Liver (tissue), 9 donors: ENCODE data around the gene BARHL1. TPM values are rescaled to one million over a fixed set of nuclear protein-coding genes. Genes with fewer than 3 reads are reported as not detected.
A peak's percentile ranks its signal among the peaks of the same experiment; 100 is the strongest.

Source experiments
- DNase-seq: peaks from one replicate; pipeline ENCODE4 v3.0.0-alpha.2; 2017; ENCODE audit warnings: low spot score
- H3K27ac ChIP-seq, 2 donors: one replicate each; pipeline ENCODE4 v1.7.0; 2013; ENCODE audit warnings: inconsistent platforms in 2 of 2, low read length in 2 of 2, control low read depth in 1 of 2, low read depth in 1 of 2, mild to moderate bottlenecking in 1 of 2
- H3K27me3 ChIP-seq, 4 donors: one replicate each; pipeline versions ENCODE4 v1.6.1 to v1.7.0; 2013; ENCODE audit warnings: low read length in 3 of 4, inconsistent platforms in 1 of 4, mild to moderate bottlenecking in 1 of 4, moderate library complexity in 1 of 4; ENCODE audit not compliant: control insufficient read depth in 4 of 4, insufficient read depth in 4 of 4
- H3K36me3 ChIP-seq, 4 donors: one replicate each; pipeline versions ENCODE4 v1.6.1 to v1.7.0; 2013; ENCODE audit warnings: low read length in 3 of 4, mild to moderate bottlenecking in 3 of 4, low read depth in 1 of 4, moderate library complexity in 1 of 4; ENCODE audit not compliant: control insufficient read depth in 4 of 4, insufficient read depth in 3 of 4
- H3K4me1 ChIP-seq, 4 donors: one replicate each; pipeline versions ENCODE4 v1.6.1 to v1.7.0; 2013; ENCODE audit warnings: low read length in 3 of 4, mild to moderate bottlenecking in 3 of 4, moderate library complexity in 1 of 4; ENCODE audit not compliant: control insufficient read depth in 4 of 4, insufficient read depth in 4 of 4
- H3K4me3 ChIP-seq, 3 donors: one replicate each; pipeline versions ENCODE4 v1.6.1 to v1.7.0; 2013; ENCODE audit warnings: low read length in 3 of 3, control low read depth in 1 of 3, low read depth in 1 of 3, mild to moderate bottlenecking in 1 of 3
- H3K9ac ChIP-seq, 2 donors: one replicate each; pipeline ENCODE4 v1.7.0; 2013; ENCODE audit warnings: low read length in 2 of 2, mild to moderate bottlenecking in 2 of 2, moderate library complexity in 2 of 2, control low read depth in 1 of 2, low read depth in 1 of 2
- H3K9me3 ChIP-seq, 4 donors: one replicate each; pipeline versions ENCODE4 v1.6.1 to v1.7.0; 2013; ENCODE audit warnings: low read length in 3 of 4; ENCODE audit not compliant: control insufficient read depth in 4 of 4
- ATF3 ChIP-seq: IDR thresholded peaks from 2 replicates; pipeline ENCODE4 v1.6.1; 2016; ENCODE audit warnings: antibody characterized with exemption
- CTCF ChIP-seq: fragments of 150-350 bp; IDR thresholded peaks from 2 replicates; pipeline ENCODE4 v1.5.1; 2017; ENCODE audit warnings: improper control_type of control experiment, low read depth, low read length; ENCODE audit not compliant: missing input control
- EGR1 ChIP-seq, 2 donors: IDR thresholded peaks; 2 replicates each; pipeline ENCODE4 v1.6.1; 2016 to 2018; ENCODE audit warnings: antibody characterized with exemption in 2 of 2, low read depth in 2 of 2
- FOXA1 ChIP-seq: IDR thresholded peaks from 2 replicates; pipeline ENCODE4 v1.6.1; 2016; ENCODE audit warnings: antibody characterized with exemption
- HNF4A ChIP-seq, 2 donors: conservative IDR thresholded peaks; 2 replicates each; pipeline ENCODE4 v1.6.1; 2016; ENCODE audit warnings: antibody characterized with exemption in 2 of 2, mild to moderate bottlenecking in 2 of 2
- HNF4G ChIP-seq: IDR thresholded peaks from 2 replicates; pipeline ENCODE4 v1.6.1; 2016; ENCODE audit warnings: antibody characterized with exemption
- JUND ChIP-seq, 2 donors: IDR thresholded peaks; 2 replicates each; pipeline ENCODE4 v1.6.1; 2016; ENCODE audit warnings: antibody characterized with exemption in 2 of 2
- MAX ChIP-seq: IDR thresholded peaks from 2 replicates; pipeline ENCODE4 v1.6.1; 2016; ENCODE audit warnings: antibody characterized with exemption
- NR2F2 ChIP-seq: IDR thresholded peaks from 2 replicates; pipeline ENCODE4 v1.6.1; 2016; ENCODE audit warnings: antibody characterized with exemption
- RAD21 ChIP-seq, 2 donors: IDR thresholded peaks; 2 replicates each; pipeline ENCODE4 v1.6.1; 2016; ENCODE audit warnings: antibody characterized with exemption in 2 of 2, mild to moderate bottlenecking in 2 of 2
- REST ChIP-seq: IDR thresholded peaks from 2 replicates; pipeline ENCODE4 v1.6.1; 2016; ENCODE audit warnings: antibody characterized with exemption, mild to moderate bottlenecking
- RXRA ChIP-seq, 2 donors: IDR thresholded peaks; 2 replicates each; pipeline ENCODE4 v1.6.1; 2017 to 2018; ENCODE audit warnings: antibody characterized with exemption in 2 of 2, mild to moderate bottlenecking in 1 of 2
- SP1 ChIP-seq: IDR thresholded peaks from 2 replicates; pipeline ENCODE4 v1.6.1; 2018; ENCODE audit warnings: antibody characterized with exemption, mild to moderate bottlenecking
- TAF1 ChIP-seq: conservative IDR thresholded peaks from 2 replicates; pipeline ENCODE4 v1.6.1; 2016; ENCODE audit warnings: antibody characterized with exemption, mild to moderate bottlenecking
- YY1 ChIP-seq: IDR thresholded peaks from 2 replicates; pipeline ENCODE4 v1.6.1; 2016; ENCODE audit warnings: antibody characterized with exemption, mild to moderate bottlenecking
- ZBTB33 ChIP-seq: IDR thresholded peaks from 2 replicates; pipeline ENCODE4 v1.6.1; 2016; ENCODE audit warnings: antibody characterized with exemption
- WGBS: extraction: QIAGEN DNeasy Blood & Tissue Kit; methylation state at CpG from one replicate; pipeline ENCODE4 v1.1.7; 2013; 5-methylcytosine and 5-hydroxymethylcytosine counted together
- polyA plus RNA-seq, 2 donors: library from polyadenylated mRNA; stranded (reverse) in 1 of 2; unstranded in 1 of 2; fragments of 200-250 nt in 1 of 2; fragments of >200 nt in 1 of 2; fragmentation: Nextera tagmentation in 1 of 2; extraction: Ambion mirVana in 1 of 2; gene quantifications; one replicate each; pipeline versions ENCODE4 v1.2.1 to v1.2.3, GENCODE V29; 2013 to 2015
- total RNA-seq, 2 donors: library from RNA; depleted of rRNA; stranded (reverse); fragments of >200 nt; gene quantifications; one replicate each; pipeline ENCODE4 v1.2.3, GENCODE V29; 2014
- donor health status: healthy.
- donor health status: healthy.
- donor health status: healthy.
- donor health status: healthy.
- donor health status: healthy.

BARHL1 gene
- total and polyA plus RNA-seq, 4 donors: not detected

- Histone ChIP-seq H3K27ac (no peak overlapping the region), H3K9ac (no peak overlapping the region), H3K4me3 (no peak overlapping the region), H3K36me3 (no peaks in the 10 kb centered on the region), H3K9me3 (peaks cover 0 to under 1% (median 0%) of the 10 kb centered on the region in 4 donors), H3K27me3 (no peaks in the 10 kb centered on the region), H3K4me1 (no peaks in the 10 kb centered on the region)
- no peak for DNase-seq
- WGBS: 63% methylated on average over 8 of the region's 8 CpGs
- TF ChIP-seq RXRA (IDR thresholded peaks at IDR 0.05): no peak
- TF ChIP-seq SP1: peak; percentile 7
- no peak for TF ChIP-seq REST
- TF ChIP-seq EGR1 (IDR thresholded peaks at IDR 0.05; ENCODE audit: low read depth in 2 of 2): no peak
These were observed 44.3 kb upstream of the BARHL1 start for GRCh38 chr9:132538071-132538470.

GRCh38 chr9:132539096-132539495, 43.3 kb upstream of the BARHL1 start:
- no peak for TF ChIP-seq CTCF
- TF ChIP-seq NR2F2: no peak
- no peak for TF ChIP-seq ZBTB33
- TF ChIP-seq TAF1: no peak
- TF ChIP-seq FOXA1: no peak
- TF ChIP-seq ATF3: no peak
- no peak for TF ChIP-seq YY1
- TF ChIP-seq RAD21 (IDR thresholded peaks at IDR 0.05): no peak
- no peak for TF ChIP-seq HNF4G
- TF ChIP-seq HNF4A (conservative IDR thresholded peaks at IDR 0.05): no peak
- TF ChIP-seq MAX: no peak
- no peak for TF ChIP-seq RXRA (IDR thresholded peaks at IDR 0.05)
- TF ChIP-seq EGR1 (IDR thresholded peaks at IDR 0.05; ENCODE audit: low read depth in 2 of 2): no peak
- TF ChIP-seq JUND (IDR thresholded peaks at IDR 0.05): no peak
- TF ChIP-seq SP1: no peak

More at GRCh38 chr9:132539096-132539495, 43.3 kb upstream of the BARHL1 start:
- Histone ChIP-seq H3K36me3 (no peaks in the 10 kb centered on the region), H3K4me1 (no peaks in the 10 kb centered on the region), H3K4me3 (no peak overlapping the region), H3K9me3 (no peaks in the 10 kb centered on the region), H3K27me3 (no peaks in the 10 kb centered on the region), H3K27ac (no peak overlapping the region), H3K9ac (no peak overlapping the region)
- no peak for DNase-seq
- 81% methylated on average over 7 of the region's 7 CpGs for WGBS
